GM18951 (cell line): ENCODE data around the gene GTF2IRD1.
"Not testable (repeated sequence)": the region's sequence is repeated elsewhere in the genome, so short reads cannot be mapped to it uniquely, and the experiment has no call there.

Source experiments
- POLR2A ChIP-seq: IDR thresholded peaks from 4 replicates; pipeline ENCODE4 v1.6.1; 2011; ENCODE audit warnings: mild to moderate bottlenecking; ENCODE audit not compliant: insufficient read length, insufficient read depth; ENCODE audit errors: extremely low read depth
- in situ Hi-C: fragments of 300-500 bp; cut with MboI; formaldehyde crosslinking; loops from one replicate; pipeline ENCODE4 v1.12.0; 2022; ENCODE audit warnings: low sequenced_read_pairs, mixed read lengths, inconsistent platforms; ENCODE audit not compliant: unreplicated experiment

GTF2IRD1 gene

GRCh38 chr7:74498996-74499834 lies 45.5 kb downstream of the GTF2IRD1 start:
- TF ChIP-seq POLR2A, result no peak
- in situ Hi-C loops, result no loop called here

DNA sequence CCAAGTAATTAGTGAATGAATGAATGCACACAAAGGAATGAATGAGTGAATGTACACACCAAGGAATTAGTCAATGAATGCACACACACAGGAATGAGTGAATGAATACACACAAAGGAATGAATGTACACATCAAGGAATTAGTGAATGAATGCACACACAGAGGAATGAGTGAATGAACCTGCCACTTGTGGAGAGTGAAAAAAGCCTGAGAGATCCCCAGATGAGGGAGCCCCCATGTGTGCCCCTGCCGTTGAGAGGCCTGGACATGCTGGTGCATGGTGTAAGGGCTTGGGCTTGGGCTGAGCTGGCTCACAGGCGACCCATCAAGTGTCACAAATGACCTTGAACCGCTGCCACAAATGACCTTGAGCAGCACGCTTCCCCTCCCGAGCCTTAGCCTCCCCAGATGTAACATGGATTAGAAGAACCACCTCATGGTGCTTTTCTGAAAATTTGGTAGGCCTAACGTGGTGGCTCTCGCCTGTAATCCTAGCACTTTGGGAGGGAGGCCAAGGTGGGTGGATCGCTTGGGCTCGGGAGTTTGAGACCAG lies 46.2 kb downstream of the GTF2IRD1 start:
- in situ Hi-C loops, result no loop called here
- TF ChIP-seq POLR2A, result no peak

- no peak for TF ChIP-seq POLR2A
- in situ Hi-C loops, result no loop called here
Measured at GRCh38 chr7:74501298-74501697, 47.6 kb downstream of the GTF2IRD1 start.

DNA sequence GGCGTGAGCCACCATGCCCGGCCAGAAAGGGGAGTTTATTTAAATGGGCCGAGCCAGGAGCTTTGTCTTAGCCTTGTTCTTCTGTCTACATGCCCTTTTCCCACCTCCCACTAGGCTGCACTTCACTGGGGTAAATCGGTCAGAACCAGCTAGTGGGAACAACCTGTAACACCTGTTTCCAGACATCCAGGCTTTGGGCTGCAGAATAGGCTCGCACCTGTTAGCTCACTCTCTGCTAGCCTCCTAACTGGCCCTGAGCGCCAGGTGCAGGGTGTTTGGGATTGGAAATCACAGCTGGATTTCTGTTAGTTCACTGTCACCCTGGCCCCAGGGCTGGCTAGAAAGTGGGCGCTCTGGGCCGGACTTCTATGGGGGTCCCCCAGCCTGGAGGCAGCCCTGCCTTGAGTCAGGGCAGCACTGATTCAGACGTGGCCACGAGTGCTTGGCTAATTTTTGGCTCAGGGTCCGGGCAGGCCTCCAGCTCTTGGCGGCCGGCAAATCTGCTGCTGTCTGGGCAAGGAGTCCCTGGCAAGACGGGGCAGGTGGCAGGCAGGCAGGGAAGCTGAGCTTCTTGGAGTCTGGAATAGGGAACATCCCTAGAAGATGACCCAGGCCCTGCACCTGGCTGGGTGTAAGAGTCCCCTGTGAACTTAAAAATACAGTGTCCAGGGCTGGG lies 48.6 kb downstream of the GTF2IRD1 start:
- in situ Hi-C loops, result no loop called here

DNA sequence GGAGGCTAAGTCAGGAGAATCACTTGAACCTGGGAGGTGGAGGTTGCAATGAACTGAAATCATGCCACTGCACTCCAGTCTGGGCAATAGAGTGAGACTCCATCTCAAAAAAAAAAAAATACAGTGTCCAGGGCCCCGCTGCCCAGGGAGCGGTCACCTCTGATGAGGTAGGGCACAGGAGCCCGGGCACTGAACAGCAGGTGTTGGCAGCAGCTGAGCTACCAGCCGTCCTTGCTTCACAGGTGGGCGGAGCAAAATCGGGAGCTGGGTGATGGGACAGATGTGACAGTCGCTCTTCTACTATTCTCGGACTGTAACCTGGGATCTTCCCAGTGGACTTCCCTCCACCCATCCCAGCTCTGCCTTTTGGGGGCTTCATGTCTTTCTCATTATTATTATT lies 49.4 kb downstream of the GTF2IRD1 start:
- TF ChIP-seq POLR2A, result no peak
- in situ Hi-C loops, result no loop called here

More for the DNA sequence above, 48.6 kb downstream of the GTF2IRD1 start:
- TF ChIP-seq POLR2A, result no peak

DNA sequence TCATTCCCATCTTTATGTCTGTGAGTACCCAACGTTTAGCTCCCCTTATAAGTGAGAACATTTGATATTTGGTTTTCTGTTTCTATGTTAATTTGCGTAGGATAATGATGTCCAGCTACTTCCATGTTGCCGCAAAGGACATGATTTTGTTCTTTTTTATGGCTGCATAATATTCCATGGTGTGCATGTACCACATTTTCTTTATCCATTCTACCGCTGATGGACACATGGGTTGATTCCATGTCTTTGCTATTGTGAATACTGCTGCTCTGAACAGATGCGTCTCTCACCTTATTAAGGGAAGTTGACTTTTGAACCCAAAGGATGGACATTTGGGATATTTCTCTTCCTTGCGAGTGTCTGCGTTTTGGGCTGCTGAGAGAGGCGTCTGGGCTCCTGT lies 50.2 kb downstream of the GTF2IRD1 start:
- no peak for TF ChIP-seq POLR2A
- in situ Hi-C loops, result no loop called here

GRCh38 chr7:74505471-74506324 lies 52.0 kb downstream of the GTF2IRD1 start:
- TF ChIP-seq POLR2A, result no peak
- in situ Hi-C loops, result no loop called here

DNA sequence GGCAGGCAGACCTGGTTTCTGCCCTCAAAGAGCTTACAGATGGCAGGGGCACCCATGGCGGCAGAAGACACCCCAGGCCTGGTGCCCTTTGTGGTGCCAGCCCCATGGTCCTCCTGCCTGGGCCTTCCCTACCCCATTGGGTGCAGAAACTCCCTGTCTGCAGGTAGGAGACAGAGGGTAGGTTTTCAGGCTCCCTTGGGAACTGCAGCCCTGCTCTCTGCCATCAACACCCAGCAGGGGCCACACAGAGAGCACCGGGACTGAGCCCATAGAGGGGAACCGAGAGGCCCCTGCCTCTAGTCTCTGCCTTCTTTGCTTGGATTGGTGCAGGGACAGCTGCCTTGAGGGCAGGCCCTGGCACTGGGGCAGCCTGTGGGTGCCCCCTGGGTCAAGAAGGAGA lies 52.6 kb downstream of the GTF2IRD1 start:
- TF ChIP-seq POLR2A, result no peak
- in situ Hi-C loops, result no loop called here

- in situ Hi-C loops, result no loop called here
- no peak for TF ChIP-seq POLR2A
Measured at GRCh38 chr7:74507538-74508319, 54.0 kb downstream of the GTF2IRD1 start.

GRCh38 chr7:74509453-74509852 lies 55.7 kb downstream of the GTF2IRD1 start:
- in situ Hi-C loops, result not testable (repeated sequence)

DNA sequence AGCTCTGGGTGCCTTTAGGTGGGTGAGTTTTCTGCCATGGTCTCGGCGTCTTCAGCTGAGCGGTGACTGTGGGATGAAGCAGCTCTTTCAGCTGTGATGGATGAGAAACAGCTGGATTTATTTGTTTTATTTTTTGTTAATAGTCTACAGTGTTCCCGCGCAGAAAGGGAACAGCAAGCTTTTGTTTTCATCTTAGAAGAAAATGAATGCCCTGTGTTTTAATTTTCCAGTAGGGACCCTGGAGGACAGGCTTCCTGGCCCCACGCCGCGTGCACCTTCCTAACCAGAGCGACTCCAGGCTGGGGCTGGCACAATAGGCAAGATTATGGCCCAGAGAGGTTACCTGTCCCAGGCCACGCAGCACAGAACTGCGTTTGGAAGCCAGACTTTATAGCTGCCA lies 57.6 kb downstream of the GTF2IRD1 start:
- TF ChIP-seq POLR2A, result no peak

GRCh38 chr7:74512762-74513161 lies 59.1 kb downstream of the GTF2IRD1 start:
- in situ Hi-C loops, result no loop called here
- TF ChIP-seq POLR2A, result no peak

More for the DNA sequence above, 57.6 kb downstream of the GTF2IRD1 start:
- in situ Hi-C loops, result no loop called here
